Mesothelial cell of epicardium (in vitro differentiated cells): ENCODE measurements around the gene EVC. TPM values are rescaled to one million over a fixed set of nuclear protein-coding genes. Genes with fewer than 3 reads are reported as not detected.

Experiments used
- DNase-seq, 2 experiments: peaks; one replicate each; pipeline ENCODE4 v3.0.0; 2021; ENCODE audit warnings: low spot score in 2 of 2; ENCODE audit not compliant: unreplicated experiment in 2 of 2
- H3K27ac Mint-ChIP-seq: 2 replicates; pipeline ENCODE4 v1.8.0; 2021; ENCODE audit warnings: mixed read lengths
- H3K27me3 Mint-ChIP-seq: 2 replicates; pipeline ENCODE4 v1.8.0; 2021; ENCODE audit warnings: low read depth, mixed read lengths
- H3K36me3 Mint-ChIP-seq: 2 replicates; pipeline ENCODE4 v1.8.0; 2021; ENCODE audit warnings: mixed read lengths
- H3K4me1 Mint-ChIP-seq: 2 replicates; pipeline ENCODE4 v1.8.0; 2021; ENCODE audit warnings: mixed read lengths
- H3K4me3 Mint-ChIP-seq: 2 replicates; pipeline ENCODE4 v1.8.0; 2021; ENCODE audit warnings: mild to moderate bottlenecking, moderate library complexity, mixed read lengths
- H3K9me3 Mint-ChIP-seq: 2 replicates; pipeline ENCODE4 v1.8.0; 2021; ENCODE audit warnings: mixed read lengths
- total RNA-seq: library from RNA; stranded (reverse); gene quantifications from 3 replicates; pipeline ENCODE4 v1.2.1, GENCODE V29; 2021
- TF ChIP-seq, protein P1 (sequence below): fragments of 200-600 bp; sonication (generic); IDR thresholded peaks from one replicate; pipeline ENCODE4 v1.5.0; 2021; ENCODE audit warnings: antibody characterized with exemption; ENCODE audit not compliant: unreplicated experiment

EVC gene
- total RNA-seq, 1 donor from 2014 or later, result 51.4 TPM

DNA sequence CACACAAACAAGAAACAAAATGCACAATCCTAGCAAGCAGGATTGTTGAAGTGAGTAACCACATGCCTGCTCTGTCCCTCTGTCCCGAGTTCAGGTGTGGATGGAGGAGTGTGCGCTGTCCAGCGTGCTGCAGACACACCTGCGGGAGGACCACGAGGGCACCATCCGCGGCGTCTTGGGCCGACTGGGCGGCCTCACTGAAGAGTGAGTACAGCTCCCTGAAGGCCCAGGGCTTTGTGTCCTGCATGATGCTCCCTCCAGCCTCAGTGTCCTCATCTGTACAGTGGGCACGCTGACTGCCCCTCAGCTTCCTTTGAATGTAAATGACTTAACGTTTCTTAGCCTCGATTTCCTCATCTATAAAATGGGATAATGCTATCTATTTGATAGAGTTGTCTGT lies 82.5 kb downstream of the EVC start:
- Mint-ChIP-seq H3K27ac (no peak overlapping the region), H3K4me1 (no peaks in the 10 kb centered on the region), H3K9me3 (peaks cover 5% of the 10 kb centered on the region), H3K36me3 (peaks cover 32% of the 10 kb centered on the region), H3K27me3 (no peaks in the 10 kb centered on the region), H3K4me3 (no peak overlapping the region)
- TF ChIP-seq, protein P1, sequence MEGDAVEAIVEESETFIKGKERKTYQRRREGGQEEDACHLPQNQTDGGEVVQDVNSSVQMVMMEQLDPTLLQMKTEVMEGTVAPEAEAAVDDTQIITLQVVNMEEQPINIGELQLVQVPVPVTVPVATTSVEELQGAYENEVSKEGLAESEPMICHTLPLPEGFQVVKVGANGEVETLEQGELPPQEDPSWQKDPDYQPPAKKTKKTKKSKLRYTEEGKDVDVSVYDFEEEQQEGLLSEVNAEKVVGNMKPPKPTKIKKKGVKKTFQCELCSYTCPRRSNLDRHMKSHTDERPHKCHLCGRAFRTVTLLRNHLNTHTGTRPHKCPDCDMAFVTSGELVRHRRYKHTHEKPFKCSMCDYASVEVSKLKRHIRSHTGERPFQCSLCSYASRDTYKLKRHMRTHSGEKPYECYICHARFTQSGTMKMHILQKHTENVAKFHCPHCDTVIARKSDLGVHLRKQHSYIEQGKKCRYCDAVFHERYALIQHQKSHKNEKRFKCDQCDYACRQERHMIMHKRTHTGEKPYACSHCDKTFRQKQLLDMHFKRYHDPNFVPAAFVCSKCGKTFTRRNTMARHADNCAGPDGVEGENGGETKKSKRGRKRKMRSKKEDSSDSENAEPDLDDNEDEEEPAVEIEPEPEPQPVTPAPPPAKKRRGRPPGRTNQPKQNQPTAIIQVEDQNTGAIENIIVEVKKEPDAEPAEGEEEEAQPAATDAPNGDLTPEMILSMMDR, result no peak
- no peak for DNase-seq

DNA sequence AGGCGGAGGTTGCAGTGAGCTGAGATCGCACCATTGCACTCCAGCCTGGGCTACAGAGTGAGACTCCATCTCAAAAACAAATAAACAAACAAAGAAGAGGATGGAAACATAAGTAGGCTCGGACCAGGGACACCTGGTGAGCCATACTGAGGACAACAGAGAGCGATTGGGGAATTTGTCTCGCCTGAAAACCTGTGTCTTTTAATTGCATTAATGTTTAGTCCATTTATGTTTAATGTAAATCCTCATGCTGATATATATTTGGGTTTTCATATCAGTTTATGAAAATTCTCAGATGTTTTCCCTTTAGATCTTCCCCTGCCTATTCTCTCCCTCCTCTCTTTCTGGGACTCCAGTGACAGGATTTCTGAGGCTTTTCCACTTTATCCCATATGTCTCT lies 84.6 kb downstream of the EVC start:
- H3K27me3 Mint-ChIP-seq, result no peaks in the 10 kb centered on the region
- H3K9me3 Mint-ChIP-seq, result peaks cover 5% of the 10 kb centered on the region
- TF ChIP-seq, protein P1, result no peak
- peaks cover 30% of the 10 kb centered on the region for H3K36me3 Mint-ChIP-seq
- H3K4me3 Mint-ChIP-seq, result no peak overlapping the region
- H3K4me1 Mint-ChIP-seq, result no peaks in the 10 kb centered on the region
- H3K27ac Mint-ChIP-seq, result no peak overlapping the region
- no peak for DNase-seq

DNA sequence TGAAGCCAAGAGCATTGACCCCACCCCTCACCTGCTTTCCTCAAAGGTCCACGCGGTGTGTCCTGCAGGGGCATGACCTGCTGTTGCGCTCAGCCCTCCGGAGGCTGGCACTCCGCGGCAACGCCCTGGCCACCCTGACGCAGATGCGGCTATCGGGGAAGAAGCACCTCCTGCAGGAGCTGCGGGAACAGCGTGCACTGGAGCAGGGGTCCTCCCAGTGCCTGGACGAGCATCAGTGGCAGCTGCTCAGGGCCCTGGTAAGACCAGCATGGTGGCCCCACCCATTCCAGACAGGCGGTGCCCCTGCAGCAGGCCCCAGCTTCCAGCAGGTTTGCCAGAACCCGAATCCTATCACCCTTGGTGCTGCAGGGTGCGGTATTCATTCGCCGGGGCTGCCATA lies 86.0 kb downstream of the EVC start:
- H3K27me3 Mint-ChIP-seq, result no peaks in the 10 kb centered on the region
- TF ChIP-seq, protein P1, result no peak
- no peak for DNase-seq
- peaks cover 5% of the 10 kb centered on the region for H3K9me3 Mint-ChIP-seq
- H3K4me3 Mint-ChIP-seq, result no peak overlapping the region
- peaks cover 33% of the 10 kb centered on the region for H3K36me3 Mint-ChIP-seq
- H3K27ac Mint-ChIP-seq, result no peak overlapping the region
- H3K4me1 Mint-ChIP-seq, result no peaks in the 10 kb centered on the region

DNA sequence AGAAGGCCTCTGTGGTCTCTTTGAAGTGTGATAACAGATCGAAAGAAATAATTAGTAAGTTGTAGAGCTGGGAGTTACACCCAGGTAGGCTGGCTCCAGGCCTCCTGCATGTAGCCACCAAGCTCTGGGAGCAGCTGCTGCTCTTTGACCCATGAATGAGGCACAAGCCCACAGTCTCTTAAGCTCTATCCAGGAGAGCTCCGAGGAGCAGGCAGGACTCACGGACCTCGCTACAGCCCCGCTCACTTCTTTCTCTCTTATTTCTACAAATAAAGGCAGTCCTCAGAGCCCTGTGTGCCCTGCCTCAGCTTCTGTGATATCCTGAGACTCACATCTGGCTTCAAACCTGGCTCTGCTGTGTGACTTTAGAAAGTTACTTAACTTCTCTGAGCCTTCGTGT lies 86.9 kb downstream of the EVC start:
- Mint-ChIP-seq H3K9me3 (peaks cover 5% of the 10 kb centered on the region), H3K36me3 (peaks cover 41% of the 10 kb centered on the region), H3K27ac (no peak overlapping the region), H3K4me1 (no peaks in the 10 kb centered on the region), H3K4me3 (no peak overlapping the region), H3K27me3 (no peaks in the 10 kb centered on the region)
- DNase-seq, result peak in 1 of 2 experiments; percentile 24
- TF ChIP-seq, protein P1, result no peak

DNA sequence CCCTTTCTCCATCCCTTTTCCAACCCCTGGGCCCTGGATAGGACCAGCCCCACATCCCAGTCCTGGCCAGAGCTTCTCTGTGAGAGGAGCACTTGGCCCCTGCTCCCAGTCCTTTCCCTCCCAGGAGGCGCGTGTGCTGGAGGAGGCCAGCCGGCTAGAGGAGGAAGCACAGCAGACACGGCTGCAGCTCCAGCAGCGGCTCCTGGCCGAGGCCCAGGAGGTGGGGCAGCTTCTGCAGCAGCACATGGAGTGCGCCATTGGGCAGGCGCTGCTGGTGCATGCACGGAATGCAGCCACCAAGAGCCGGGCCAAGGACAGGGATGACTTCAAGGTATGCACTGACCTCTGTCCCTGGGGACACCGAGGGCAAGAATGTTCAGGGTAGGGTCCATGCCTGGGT lies 87.5 kb downstream of the EVC start:
- DNase-seq, result peak in 1 of 2 experiments; percentile 29
- TF ChIP-seq, protein P1, result no peak
- H3K9me3 Mint-ChIP-seq, result peaks cover 5% of the 10 kb centered on the region
- no peaks in the 10 kb centered on the region for H3K4me1 Mint-ChIP-seq
- H3K36me3 Mint-ChIP-seq, result peaks cover 47% of the 10 kb centered on the region
- H3K27ac Mint-ChIP-seq, result no peak overlapping the region
- H3K4me3 Mint-ChIP-seq, result no peak overlapping the region
- H3K27me3 Mint-ChIP-seq, result no peaks in the 10 kb centered on the region

DNA sequence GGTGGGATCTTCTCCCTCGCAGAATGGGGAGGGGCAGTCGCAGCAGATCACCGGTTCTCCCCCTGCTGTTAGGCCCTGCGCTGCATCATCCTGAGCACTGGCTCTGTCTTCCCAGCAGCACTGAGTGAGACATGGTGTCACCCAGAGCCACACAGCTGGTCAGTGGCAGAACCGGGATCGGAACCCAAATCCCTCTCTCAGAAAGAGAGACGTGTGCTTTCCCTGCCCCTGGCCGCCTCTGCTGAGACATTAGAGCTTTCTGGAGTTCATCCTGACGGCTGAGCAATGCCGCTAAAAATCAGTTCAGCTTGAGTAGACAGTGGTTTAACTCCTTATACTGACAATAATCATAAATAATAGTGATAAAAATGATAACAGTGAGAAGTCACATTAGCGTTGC lies 87.9 kb downstream of the EVC start:
- Mint-ChIP-seq H3K4me1 (no peaks in the 10 kb centered on the region), H3K4me3 (no peak overlapping the region), H3K27me3 (no peaks in the 10 kb centered on the region), H3K9me3 (peaks cover 5% of the 10 kb centered on the region), H3K36me3 (peaks cover 49% of the 10 kb centered on the region), H3K27ac (no peak overlapping the region)
- TF ChIP-seq, protein P1, result no peak
- DNase-seq, result no peak
